Thymus (tissue), 11 donors: Measurements from ENCODE around the gene CPEB4. TPM values are rescaled to one million over a fixed set of nuclear protein-coding genes. Genes with fewer than 3 reads are reported as not detected.

Experiments used
- DNase-seq, 9 donors: peaks; one replicate each; pipeline ENCODE4 v3.0.0-alpha.2; 2013; ENCODE audit warnings: low spot score in 9 of 9, low read depth in 6 of 9, missing footprints in 1 of 9
- H3K27ac ChIP-seq, 2 donors: one replicate each; pipeline ENCODE4 v1.5.1; 2013; ENCODE audit warnings: control low read depth in 1 of 2, low read depth in 1 of 2, low read length in 1 of 2, mild to moderate bottlenecking in 1 of 2, moderate library complexity in 1 of 2
- H3K27me3 ChIP-seq, 2 donors: one replicate each; pipeline ENCODE4 v1.5.1; 2013; ENCODE audit warnings: low read length in 1 of 2; ENCODE audit not compliant: control insufficient read depth in 2 of 2, insufficient read depth in 1 of 2
- H3K36me3 ChIP-seq, 2 donors: one replicate each; pipeline ENCODE4 v1.5.1; 2013; ENCODE audit warnings: low read length in 1 of 2, mild to moderate bottlenecking in 1 of 2, moderate library complexity in 1 of 2; ENCODE audit not compliant: control insufficient read depth in 2 of 2, insufficient read depth in 2 of 2
- H3K4me1 ChIP-seq, 2 donors: one replicate each; pipeline ENCODE4 v1.5.1; 2013; ENCODE audit warnings: low read length in 2 of 2; ENCODE audit not compliant: control insufficient read depth in 2 of 2, insufficient read depth in 2 of 2
- H3K4me3 ChIP-seq, 2 donors: one replicate each; pipeline ENCODE4 v1.5.1; 2013; ENCODE audit warnings: low read length in 2 of 2, control low read depth in 1 of 2, mild to moderate bottlenecking in 1 of 2
- H3K9me3 ChIP-seq, 2 donors: one replicate each; pipeline ENCODE4 v1.5.1; 2013; ENCODE audit warnings: low read length in 1 of 2, mild to moderate bottlenecking in 1 of 2; ENCODE audit not compliant: control insufficient read depth in 2 of 2, insufficient read depth in 1 of 2
- WGBS: extraction: QIAGEN DNeasy Blood & Tissue Kit; methylation state at CpG from one replicate; pipeline ENCODE4 v1.1.7; 2013; 5-methylcytosine and 5-hydroxymethylcytosine counted together
- polyA plus RNA-seq: library from polyadenylated mRNA; stranded (reverse); fragments of 200-250 nt; gene quantifications from one replicate; pipeline ENCODE4 v1.2.3, GENCODE V29; 2013
- total RNA-seq: library from RNA; stranded (reverse); fragments of 120-200 nt; gene quantifications from one replicate; pipeline ENCODE4 v1.2.4, GENCODE V29; 2013
- donor health status: healthy.

Gene CPEB4
- total and polyA plus RNA-seq, 2 donors, result 5.8 to 8.3 TPM

DNA sequence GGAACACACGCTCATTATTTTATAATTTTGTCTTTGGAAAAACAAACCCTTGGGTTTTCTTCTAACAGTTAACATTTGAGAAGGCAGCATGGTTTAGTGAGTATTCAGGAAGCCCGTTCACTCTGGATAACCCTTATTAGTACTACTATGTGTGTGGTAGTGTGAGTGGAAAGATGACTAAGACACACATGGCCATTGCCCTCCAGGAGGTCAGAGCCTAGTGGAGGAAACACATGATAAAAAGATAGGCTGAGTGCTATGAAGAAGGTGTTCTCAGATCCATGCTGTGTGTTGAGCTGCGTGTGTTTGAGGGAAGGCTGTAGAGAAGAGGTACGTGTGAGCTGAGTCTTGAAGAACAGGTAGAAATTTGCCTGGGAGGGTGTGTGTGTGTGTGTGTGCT lies 109.2 kb downstream of the CPEB4 start:
- H3K4me1 ChIP-seq, result no peaks in the 10 kb centered on the region
- no peaks in the 10 kb centered on the region for H3K9me3 ChIP-seq
- WGBS, result 88% methylated on average over 4 of the region's 4 CpGs
- no peaks in the 10 kb centered on the region for H3K27me3 ChIP-seq
- no peak overlapping the region for H3K4me3 ChIP-seq
- H3K36me3 ChIP-seq, result no peaks in the 10 kb centered on the region
- H3K27ac ChIP-seq, result no peak overlapping the region
- DNase-seq, result no peak

DNA sequence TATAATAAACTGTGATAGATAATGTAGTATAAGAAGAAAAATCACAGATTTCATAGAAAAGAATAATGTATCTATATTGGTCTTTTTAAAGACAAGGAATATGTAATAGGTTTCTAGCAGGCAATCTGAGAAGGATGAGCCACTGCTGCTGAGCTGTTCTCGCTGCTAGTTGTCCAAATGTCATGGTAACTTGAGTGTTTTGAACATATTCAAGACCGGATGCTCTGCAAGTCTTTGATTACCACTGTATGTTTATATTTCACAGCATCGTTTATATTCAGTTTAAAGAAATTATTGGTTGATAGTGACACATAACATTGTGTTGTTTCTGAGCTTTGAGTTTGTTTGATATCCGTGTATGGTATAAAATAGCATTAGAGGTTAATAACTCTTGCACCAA lies 110.4 kb downstream of the CPEB4 start:
- WGBS, result 86% methylated on average over 4 of the region's 4 CpGs
- no peaks in the 10 kb centered on the region for H3K36me3 ChIP-seq
- H3K9me3 ChIP-seq, result no peaks in the 10 kb centered on the region
- H3K4me1 ChIP-seq, result no peaks in the 10 kb centered on the region
- H3K27me3 ChIP-seq, result no peaks in the 10 kb centered on the region
- no peak overlapping the region for H3K4me3 ChIP-seq
- DNase-seq, result no peak
- H3K27ac ChIP-seq, result no peak overlapping the region

DNA sequence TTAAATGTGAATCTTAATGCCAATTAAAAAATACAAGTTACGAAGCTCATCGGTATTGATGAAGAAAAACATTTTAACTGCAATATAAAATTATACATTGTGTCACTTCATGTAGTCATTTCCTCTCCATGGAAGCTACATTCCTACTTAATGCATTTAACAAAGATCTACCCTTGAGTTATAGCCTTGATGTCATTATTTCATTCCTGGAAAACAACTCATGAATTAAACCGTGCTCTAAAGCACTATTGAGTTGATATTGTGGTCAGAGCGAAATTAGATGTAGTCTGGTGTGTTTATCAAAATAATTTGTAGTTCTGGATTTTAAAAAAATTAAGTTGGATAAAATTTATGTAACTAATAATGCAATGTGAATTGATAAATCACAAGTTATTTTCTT lies 111.9 kb downstream of the CPEB4 start:
- Histone ChIP-seq H3K27ac (no peak overlapping the region), H3K4me3 (no peak overlapping the region), H3K36me3 (no peaks in the 10 kb centered on the region), H3K4me1 (no peaks in the 10 kb centered on the region), H3K27me3 (no peaks in the 10 kb centered on the region), H3K9me3 (no peaks in the 10 kb centered on the region)
- WGBS, result 91% methylated on average over 4 of the region's 4 CpGs
- no peak for DNase-seq

DNA sequence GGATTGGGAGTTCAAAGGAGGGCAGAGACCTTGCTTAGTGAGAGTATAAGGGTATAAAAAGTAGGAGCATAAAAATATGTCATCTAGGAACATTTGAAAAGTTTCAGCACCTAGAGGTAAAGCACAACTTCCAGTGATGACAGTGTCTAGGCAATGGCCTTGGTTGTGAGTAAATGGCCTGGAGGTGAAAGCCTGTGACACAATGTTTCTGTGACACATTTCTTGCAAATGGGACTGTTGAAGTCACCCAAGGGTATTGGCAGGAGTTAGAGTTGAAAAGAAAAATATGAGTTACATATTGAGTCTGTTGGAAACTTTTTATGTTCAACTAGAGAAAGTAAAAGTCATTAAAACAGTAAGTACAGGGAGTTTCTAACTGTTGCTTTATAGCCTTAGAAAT lies 115.6 kb downstream of the CPEB4 start:
- no peak overlapping the region for H3K4me3 ChIP-seq
- no peaks in the 10 kb centered on the region for H3K9me3 ChIP-seq
- H3K27me3 ChIP-seq, result no peaks in the 10 kb centered on the region
- no peak for DNase-seq
- no peak overlapping the region for H3K27ac ChIP-seq
- no peaks in the 10 kb centered on the region for H3K4me1 ChIP-seq
- H3K36me3 ChIP-seq, result no peaks in the 10 kb centered on the region

DNA sequence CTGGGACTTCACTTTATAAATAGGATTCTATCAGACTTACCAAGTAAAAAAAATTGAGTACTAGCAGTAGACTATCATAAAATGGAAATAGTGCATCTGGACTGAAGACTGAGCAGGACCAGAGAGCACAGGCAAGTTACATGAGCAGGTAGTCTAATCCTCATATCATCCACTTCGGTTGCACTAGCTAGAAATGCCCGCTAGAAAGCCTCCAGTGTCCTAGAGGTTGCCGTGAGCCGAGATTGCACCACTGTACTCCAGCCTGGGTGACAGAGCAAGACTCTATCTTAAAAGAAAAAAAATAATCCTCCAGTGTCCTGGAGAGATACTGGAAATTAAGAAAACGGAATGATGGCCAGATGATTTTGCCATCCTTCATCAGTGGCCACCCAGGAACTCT lies 120.8 kb downstream of the CPEB4 start:
- no peak for DNase-seq
- no peaks in the 10 kb centered on the region for H3K27me3 ChIP-seq
- WGBS, result 92% methylated on average over 5 of the region's 5 CpGs

DNA sequence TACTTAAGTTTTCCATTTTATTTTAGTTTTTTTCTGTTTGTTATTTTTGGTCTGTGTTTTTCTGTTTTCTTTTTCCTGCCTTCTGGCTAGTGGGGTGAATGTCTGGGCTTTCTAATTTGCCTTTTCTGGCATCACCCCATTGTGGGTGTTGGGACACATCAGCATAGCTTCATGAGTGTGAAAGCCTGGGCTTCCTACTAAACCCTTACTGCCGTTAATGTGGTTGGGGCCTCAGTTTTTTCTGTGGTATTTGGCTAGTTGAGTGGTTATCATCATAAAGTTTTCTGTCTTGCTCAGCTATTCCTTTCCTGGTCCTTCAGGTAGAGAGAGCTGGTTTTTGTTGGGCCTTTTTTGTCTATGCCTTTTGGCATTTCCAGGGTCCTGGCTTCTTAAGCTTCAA lies 122.2 kb downstream of the CPEB4 start:
- no peaks in the 10 kb centered on the region for H3K9me3 ChIP-seq
- no peaks in the 10 kb centered on the region for H3K27me3 ChIP-seq
- WGBS, result 92% methylated on average over 1 of the region's 1 CpG
- H3K27ac ChIP-seq, result no peak overlapping the region
- no peaks in the 10 kb centered on the region for H3K36me3 ChIP-seq
- no peak overlapping the region for H3K4me3 ChIP-seq
- no peaks in the 10 kb centered on the region for H3K4me1 ChIP-seq
- no peak for DNase-seq

More for the DNA sequence above, 120.8 kb downstream of the CPEB4 start:
- no peaks in the 10 kb centered on the region for H3K4me1 ChIP-seq
- no peaks in the 10 kb centered on the region for H3K36me3 ChIP-seq
- H3K4me3 ChIP-seq, result no peak overlapping the region
- H3K27ac ChIP-seq, result no peak overlapping the region
- H3K9me3 ChIP-seq, result no peaks in the 10 kb centered on the region

DNA sequence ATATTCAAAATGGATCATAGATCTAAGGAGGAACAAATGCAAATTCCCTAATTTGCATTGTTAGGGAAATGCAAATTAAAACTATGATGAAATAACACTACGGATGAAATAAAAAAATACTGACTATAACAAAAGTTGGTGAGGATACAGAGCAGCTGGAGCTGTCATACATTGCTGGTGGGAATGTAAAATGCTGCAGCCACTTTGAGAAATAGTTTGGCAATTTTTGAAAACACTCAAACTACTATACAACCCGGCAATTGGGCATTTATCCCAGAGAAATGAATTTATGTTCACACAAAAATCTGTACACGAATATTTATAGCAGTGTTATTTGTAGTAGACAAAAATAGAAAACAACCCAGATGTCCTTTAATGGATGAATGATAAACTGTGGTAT lies 123.3 kb downstream of the CPEB4 start:
- WGBS, result 86% methylated on average over 3 of the region's 3 CpGs
- no peaks in the 10 kb centered on the region for H3K9me3 ChIP-seq
- DNase-seq, result no peak
- no peak overlapping the region for H3K27ac ChIP-seq
- H3K27me3 ChIP-seq, result no peaks in the 10 kb centered on the region
- H3K4me3 ChIP-seq, result no peak overlapping the region
- no peaks in the 10 kb centered on the region for H3K36me3 ChIP-seq
- no peaks in the 10 kb centered on the region for H3K4me1 ChIP-seq

Other genes starting within 250 kb of the CPEB4 start
- gene C5orf47, start 100.8 kb downstream of the CPEB4 start, total RNA-seq, result under 0.01 TPM
- gene C5orf47, start 100.8 kb downstream of the CPEB4 start, polyA plus RNA-seq, result 0.14 TPM
- 0.05 TPM for gene NSG2, start 157.4 kb downstream of the CPEB4 start, total RNA-seq
- gene NSG2, start 157.4 kb downstream of the CPEB4 start, polyA plus RNA-seq, result 0.41 TPM